ENCODE measurements around the gene NRP1.

DNA sequence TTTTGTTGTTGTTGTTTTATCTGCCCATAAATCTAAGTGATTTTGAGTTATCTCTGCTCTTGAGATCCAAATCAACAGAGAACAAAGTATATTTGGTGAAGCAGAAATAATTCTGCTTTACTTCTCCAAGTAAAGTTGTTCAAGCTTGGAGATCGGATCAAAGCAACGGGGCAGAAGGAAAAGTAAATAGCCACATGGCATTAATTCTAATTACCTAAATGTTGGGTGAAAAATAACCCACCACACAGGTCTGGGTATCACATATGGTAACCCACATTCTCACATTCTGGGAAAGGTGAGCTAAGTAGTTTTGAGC is 3.1 kb downstream of the NRP1 start:
- TF ChIP-seq, protein P1, sequence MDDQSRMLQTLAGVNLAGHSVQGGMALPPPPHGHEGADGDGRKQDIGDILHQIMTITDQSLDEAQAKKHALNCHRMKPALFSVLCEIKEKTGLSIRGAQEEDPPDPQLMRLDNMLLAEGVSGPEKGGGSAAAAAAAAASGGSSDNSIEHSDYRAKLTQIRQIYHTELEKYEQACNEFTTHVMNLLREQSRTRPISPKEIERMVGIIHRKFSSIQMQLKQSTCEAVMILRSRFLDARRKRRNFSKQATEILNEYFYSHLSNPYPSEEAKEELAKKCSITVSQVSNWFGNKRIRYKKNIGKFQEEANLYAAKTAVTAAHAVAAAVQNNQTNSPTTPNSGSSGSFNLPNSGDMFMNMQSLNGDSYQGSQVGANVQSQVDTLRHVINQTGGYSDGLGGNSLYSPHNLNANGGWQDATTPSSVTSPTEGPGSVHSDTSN (IDR thresholded peaks at IDR 0.05): no peak
- TF ChIP-seq, protein P2, sequence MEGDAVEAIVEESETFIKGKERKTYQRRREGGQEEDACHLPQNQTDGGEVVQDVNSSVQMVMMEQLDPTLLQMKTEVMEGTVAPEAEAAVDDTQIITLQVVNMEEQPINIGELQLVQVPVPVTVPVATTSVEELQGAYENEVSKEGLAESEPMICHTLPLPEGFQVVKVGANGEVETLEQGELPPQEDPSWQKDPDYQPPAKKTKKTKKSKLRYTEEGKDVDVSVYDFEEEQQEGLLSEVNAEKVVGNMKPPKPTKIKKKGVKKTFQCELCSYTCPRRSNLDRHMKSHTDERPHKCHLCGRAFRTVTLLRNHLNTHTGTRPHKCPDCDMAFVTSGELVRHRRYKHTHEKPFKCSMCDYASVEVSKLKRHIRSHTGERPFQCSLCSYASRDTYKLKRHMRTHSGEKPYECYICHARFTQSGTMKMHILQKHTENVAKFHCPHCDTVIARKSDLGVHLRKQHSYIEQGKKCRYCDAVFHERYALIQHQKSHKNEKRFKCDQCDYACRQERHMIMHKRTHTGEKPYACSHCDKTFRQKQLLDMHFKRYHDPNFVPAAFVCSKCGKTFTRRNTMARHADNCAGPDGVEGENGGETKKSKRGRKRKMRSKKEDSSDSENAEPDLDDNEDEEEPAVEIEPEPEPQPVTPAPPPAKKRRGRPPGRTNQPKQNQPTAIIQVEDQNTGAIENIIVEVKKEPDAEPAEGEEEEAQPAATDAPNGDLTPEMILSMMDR (IDR thresholded peaks at IDR 0.05): no peak
- TF ChIP-seq MEF2A (IDR thresholded peaks at IDR 0.05; ENCODE audit: borderline replicate concordance, low read depth): no peak
- no peak for TF ChIP-seq YY1 (IDR thresholded peaks at IDR 0.05; ENCODE audit: low read depth)
- TF ChIP-seq TAF1 (IDR thresholded peaks at IDR 0.05; ENCODE audit: borderline replicate concordance, low read depth, low read length): no peak
- TF ChIP-seq FOXM1 (IDR thresholded peaks at IDR 0.05; ENCODE audit: low read depth): no peak
- no peak for TF ChIP-seq GATA2 (CRISPR knock-in tag; IDR thresholded peaks at IDR 0.05)

Measured in SK-N-SH (cell line).